ENCODE measurements around the gene TACO1. TPM values are rescaled to one million over a fixed set of nuclear protein-coding genes. Genes with fewer than 3 reads are reported as not detected.

TACO1 gene
- 10 to 100 TPM; 24.1 to 48.8 (median 32.5) TPM for polyA plus RNA-seq
- long read RNA-seq, donor 1: 0 reads
- long read RNA-seq, donor 2, partial matches to known transcripts: 0 of 4 reads
- long read RNA-seq, donor 2, other reads (novel, unspliced or antisense): 0 of 4 reads
- long read RNA-seq, donor 3, partial matches to known transcripts: 0 of 1 reads
- long read RNA-seq, donor 3, other reads (novel, unspliced or antisense): 0 of 1 reads
- long read RNA-seq, donor 4: 0 reads
- long read RNA-seq, donor 5, partial matches to known transcripts: 0 of 1 reads
- long read RNA-seq, donor 5, other reads (novel, unspliced or antisense): 0 of 1 reads
- long read RNA-seq, donor 6, partial matches to known transcripts: 0 of 2 reads
- long read RNA-seq, donor 6, other reads (novel, unspliced or antisense): 0 of 2 reads
- long read RNA-seq, donor 7, transcript TACO1-201 (5 exons, 1,469 nt): major isoform, 12 of 12 reads
- long read RNA-seq, donor 7, partial matches to known transcripts: 0 of 12 reads
- long read RNA-seq, donor 7, other reads (novel, unspliced or antisense): 0 of 12 reads
- long read RNA-seq, donor 8, partial matches to known transcripts: 0 of 2 reads
- long read RNA-seq, donor 8, other reads (novel, unspliced or antisense): 0 of 2 reads
- long read RNA-seq, donor 9: 0 reads
- long read RNA-seq, donor 10, transcript TACO1-201 (5 exons, 1,469 nt): major isoform, 9 of 9 reads
- long read RNA-seq, donor 10, partial matches to known transcripts: 0 of 9 reads
- long read RNA-seq, donor 10, other reads (novel, unspliced or antisense): 0 of 9 reads

DNA sequence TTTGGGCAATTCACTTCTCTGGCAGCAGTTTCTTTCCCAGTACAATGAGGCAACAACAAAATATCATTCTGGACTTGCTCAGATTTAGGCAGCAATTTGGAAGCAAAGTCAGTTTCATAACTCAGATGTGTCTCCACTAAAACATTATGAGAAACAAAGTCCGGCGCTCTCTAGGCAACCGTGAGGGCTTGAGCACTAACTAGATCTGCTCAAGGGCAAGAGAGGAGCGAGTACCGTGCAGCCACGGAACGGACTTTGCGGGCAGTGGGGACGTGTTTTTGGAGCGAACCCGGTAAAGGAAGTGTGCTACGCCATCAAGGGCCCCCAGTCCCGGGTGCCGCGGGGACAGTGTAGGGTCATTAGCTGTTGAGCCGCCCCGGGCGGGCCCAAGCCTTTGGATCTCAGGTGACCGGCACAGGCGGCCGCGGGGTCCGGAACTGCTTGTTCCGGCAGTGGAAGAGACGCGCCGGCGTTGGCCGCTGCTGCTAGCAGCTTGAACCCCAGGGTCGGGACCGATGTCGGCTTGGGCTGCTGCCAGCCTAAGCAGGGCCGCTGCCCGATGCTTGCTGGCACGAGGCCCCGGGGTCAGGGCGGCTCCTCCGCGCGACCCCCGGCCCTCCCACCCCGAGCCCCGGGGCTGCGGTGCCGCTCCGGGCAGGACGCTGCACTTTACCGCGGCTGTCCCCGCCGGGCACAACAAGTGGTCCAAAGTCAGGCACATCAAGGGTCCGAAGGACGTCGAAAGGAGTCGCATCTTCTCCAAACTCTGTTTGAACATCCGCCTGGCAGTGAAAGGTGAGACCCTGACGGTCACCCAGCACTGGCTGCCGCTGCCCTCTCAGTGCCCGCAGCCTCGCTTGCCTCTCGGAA lies at the start of gene TACO1:
Gene TACO1 (plus strand): TSS at position 327 of the 870 bp plus-strand sequence. CDS start 189 bp downstream, at position 516.
- Histone ChIP-seq H3K4me3 (ENCODE audit: low read depth in 1 of 3, low read length in 3 of 3) (peak within 1 kb of the TSS; percentile 76 to 99 (median 95)), H3K4me1 (ENCODE audit: control insufficient read depth in 3 of 3, insufficient read depth in 2 of 3, low read depth in 1 of 3, low read length in 2 of 3) (peaks cover 0 to 13% (median 4%) of the 10 kb centered on the region in 3 donors), H3K36me3 (ENCODE audit: control insufficient read depth in 3 of 3, insufficient read depth in 2 of 3, low read depth in 1 of 3, low read length in 3 of 3) (peaks cover 1 to 23% (median 9%) of the 10 kb centered on the region in 3 donors), H3K27me3 (ENCODE audit: control insufficient read depth in 3 of 3, insufficient read depth in 3 of 3, low read length in 3 of 3) (no peaks in the 10 kb centered on the region), H3K9me3 (ENCODE audit: control insufficient read depth in 2 of 2, insufficient read depth in 1 of 2, low read depth in 1 of 2, low read length in 1 of 2) (no peaks in the 10 kb centered on the region), H3K27ac (ENCODE audit: low read depth in 1 of 3, low read length in 2 of 3) (peak within 1 kb of the TSS; percentile 67 to 93 (median 70))
- peak; percentile 84 to 90 for DNase-seq
- 1% methylated on average over 52 to 61 of the region's 61 CpGs for WGBS, 3 donors
- FAIRE-seq: no peak

DNA sequence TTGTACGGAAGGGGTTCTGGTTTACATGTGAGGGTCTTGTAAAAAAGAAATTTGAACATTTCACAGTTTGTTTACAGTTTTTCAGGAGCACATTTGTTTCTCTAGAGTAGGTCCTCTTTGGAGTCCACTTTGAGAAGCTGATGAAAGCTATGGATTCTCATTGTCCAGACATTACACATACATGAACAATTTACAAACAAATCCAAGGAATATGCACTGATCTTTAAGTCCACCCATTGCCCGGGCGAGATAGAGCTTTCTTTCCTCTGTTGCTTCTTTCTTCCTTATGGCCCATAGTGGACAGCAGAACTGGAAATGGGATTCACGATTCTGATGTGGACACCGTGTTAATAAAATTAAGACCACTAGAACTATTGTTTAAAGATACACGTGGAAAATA lies 48.5 kb upstream of the TACO1 start:
- H3K4me1 ChIP-seq (ENCODE audit: control insufficient read depth in 3 of 3, insufficient read depth in 2 of 3, low read depth in 1 of 3, low read length in 2 of 3): peaks cover 0 to 9% (median 5%) of the 10 kb centered on the region in 3 donors
- peaks cover 0 to 9% (median 2%) of the 10 kb centered on the region in 3 donors for H3K36me3 ChIP-seq (ENCODE audit: control insufficient read depth in 3 of 3, insufficient read depth in 2 of 3, low read depth in 1 of 3, low read length in 3 of 3)
- H3K27me3 ChIP-seq (ENCODE audit: control insufficient read depth in 3 of 3, insufficient read depth in 3 of 3, low read length in 3 of 3): no peaks in the 10 kb centered on the region
- FAIRE-seq (no peak), DNase-seq (no peak)
- H3K27ac ChIP-seq (ENCODE audit: low read depth in 1 of 3, low read length in 2 of 3): no peak overlapping the region
- WGBS, 3 donors: 25 to 41% (median 33%) methylated on average over 6 of the region's 6 CpGs
- peak overlapping the region in 2 of 3 donors; percentile 78 to 89 for H3K4me3 ChIP-seq (ENCODE audit: low read depth in 1 of 3, low read length in 3 of 3)
- H3K9me3 ChIP-seq (ENCODE audit: control insufficient read depth in 2 of 2, insufficient read depth in 1 of 2, low read depth in 1 of 2, low read length in 1 of 2): peaks cover 0 to 1% of the 10 kb centered on the region in 2 donors

DNA sequence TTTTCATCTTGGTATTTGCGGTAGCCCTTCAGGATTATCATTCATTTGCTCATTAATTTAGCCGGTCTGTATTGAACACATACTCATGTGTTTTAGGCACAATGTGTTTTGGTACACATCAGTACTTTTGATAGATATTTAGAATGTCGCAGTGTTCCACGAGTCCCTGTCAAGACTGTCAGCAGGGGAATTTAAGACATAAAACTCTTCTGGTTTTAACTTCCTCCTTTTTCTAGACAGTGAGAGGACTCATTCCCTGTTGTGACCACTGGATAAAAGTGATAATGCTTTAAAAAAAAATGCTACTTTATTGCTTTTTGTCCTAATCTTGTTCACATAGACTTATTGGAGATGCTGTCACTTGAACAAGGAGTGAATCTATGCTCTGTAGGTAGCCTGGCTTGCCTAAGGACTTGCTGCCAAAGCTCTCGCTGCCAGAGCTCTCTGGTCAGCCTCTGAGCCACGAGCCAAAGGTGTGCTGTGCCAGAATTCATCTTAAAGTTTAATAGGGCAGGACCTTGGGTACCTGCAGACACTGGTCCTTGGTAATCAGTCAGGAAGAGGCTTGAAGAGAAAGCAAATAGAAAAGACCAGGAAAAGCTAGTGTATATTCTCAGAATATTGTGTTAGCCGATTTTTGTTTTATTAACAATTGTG lies 45.1 kb upstream of the TACO1 start:
- Histone ChIP-seq H3K9me3 (ENCODE audit: control insufficient read depth in 2 of 2, insufficient read depth in 1 of 2, low read depth in 1 of 2, low read length in 1 of 2) (peaks cover 0 to 2% of the 10 kb centered on the region in 2 donors), H3K4me1 (ENCODE audit: control insufficient read depth in 3 of 3, insufficient read depth in 2 of 3, low read depth in 1 of 3, low read length in 2 of 3) (peaks cover 0 to 5% (median 5%) of the 10 kb centered on the region in 3 donors), H3K27me3 (ENCODE audit: control insufficient read depth in 3 of 3, insufficient read depth in 3 of 3, low read length in 3 of 3) (no peaks in the 10 kb centered on the region), H3K27ac (ENCODE audit: low read depth in 1 of 3, low read length in 2 of 3) (no peak overlapping the region), H3K36me3 (ENCODE audit: control insufficient read depth in 3 of 3, insufficient read depth in 2 of 3, low read depth in 1 of 3, low read length in 3 of 3) (peaks cover 0 to 12% (median 2%) of the 10 kb centered on the region in 3 donors), H3K4me3 (ENCODE audit: low read depth in 1 of 3, low read length in 3 of 3) (no peak overlapping the region)
- WGBS, 3 donors: 78 to 79% (median 78%) methylated on average over 7 of the region's 7 CpGs
- FAIRE-seq: no peak
- DNase-seq: no peak

DNA sequence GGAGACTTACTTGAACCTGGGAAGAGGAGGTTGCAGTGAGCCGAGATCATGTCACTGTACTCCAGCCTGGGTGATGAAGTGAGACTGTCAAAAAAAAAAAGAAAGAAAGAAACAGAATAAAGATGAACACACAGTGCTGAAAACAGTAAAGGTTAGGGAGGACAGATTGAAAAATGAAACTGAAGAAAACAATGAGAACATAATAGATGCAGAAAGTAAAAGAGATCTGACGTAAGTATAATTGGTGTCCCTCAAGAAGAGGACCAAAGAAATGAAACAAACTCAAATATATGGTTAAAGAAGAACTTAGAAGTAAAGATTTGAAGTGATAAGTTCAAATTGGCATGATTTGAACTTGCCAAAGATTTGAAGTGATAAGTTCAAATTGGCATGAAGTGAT lies 43.3 kb upstream of the TACO1 start:
- Histone ChIP-seq H3K4me3 (ENCODE audit: low read depth in 1 of 3, low read length in 3 of 3) (no peak overlapping the region), H3K36me3 (ENCODE audit: control insufficient read depth in 3 of 3, insufficient read depth in 2 of 3, low read depth in 1 of 3, low read length in 3 of 3) (peaks cover 0 to 12% (median 2%) of the 10 kb centered on the region in 3 donors), H3K9me3 (ENCODE audit: control insufficient read depth in 2 of 2, insufficient read depth in 1 of 2, low read depth in 1 of 2, low read length in 1 of 2) (peaks cover 0 to 2% of the 10 kb centered on the region in 2 donors), H3K27ac (ENCODE audit: low read depth in 1 of 3, low read length in 2 of 3) (no peak overlapping the region), H3K27me3 (ENCODE audit: control insufficient read depth in 3 of 3, insufficient read depth in 3 of 3, low read length in 3 of 3) (no peaks in the 10 kb centered on the region), H3K4me1 (ENCODE audit: control insufficient read depth in 3 of 3, insufficient read depth in 2 of 3, low read depth in 1 of 3, low read length in 2 of 3) (peaks cover 0 to 5% (median 4%) of the 10 kb centered on the region in 3 donors)
- no peak for DNase-seq
- WGBS, 3 donors: 95 to 96% (median 95%) methylated on average over 2 of the region's 2 CpGs
- FAIRE-seq: no peak

DNA sequence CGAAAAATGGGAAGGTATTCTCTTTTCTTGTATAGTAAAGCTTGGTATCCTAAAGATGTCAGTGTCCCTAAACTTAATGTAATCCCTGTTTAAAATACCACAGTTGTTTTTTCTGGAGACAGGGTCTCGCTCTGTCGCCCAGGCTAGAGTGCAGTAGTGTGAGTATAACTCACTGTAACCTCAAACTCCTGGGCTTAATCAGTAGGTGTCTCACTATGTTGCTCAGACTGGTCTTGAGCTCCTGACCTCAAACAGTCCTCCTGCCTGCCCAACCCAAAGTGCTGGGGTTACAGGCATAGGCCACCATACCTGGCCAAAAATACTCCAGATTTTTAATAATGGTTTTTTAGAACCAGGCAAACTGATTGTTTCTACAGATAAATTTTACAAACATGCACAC lies 42.3 kb upstream of the TACO1 start:
- WGBS, 3 donors: 80 to 93% (median 92%) methylated on average over 3 of the region's 3 CpGs
- DNase-seq (no peak), FAIRE-seq (no peak)
- H3K36me3 ChIP-seq (ENCODE audit: control insufficient read depth in 3 of 3, insufficient read depth in 2 of 3, low read depth in 1 of 3, low read length in 3 of 3): peaks cover 0 to 12% (median 2%) of the 10 kb centered on the region in 3 donors
- H3K4me1 ChIP-seq (ENCODE audit: control insufficient read depth in 3 of 3, insufficient read depth in 2 of 3, low read depth in 1 of 3, low read length in 2 of 3): peaks cover 0 to 5% (median 0%) of the 10 kb centered on the region in 3 donors
- no peak overlapping the region for H3K27ac ChIP-seq (ENCODE audit: low read depth in 1 of 3, low read length in 2 of 3)
- no peaks in the 10 kb centered on the region for H3K27me3 ChIP-seq (ENCODE audit: control insufficient read depth in 3 of 3, insufficient read depth in 3 of 3, low read length in 3 of 3)
- peaks cover 0 to 2% of the 10 kb centered on the region in 2 donors for H3K9me3 ChIP-seq (ENCODE audit: control insufficient read depth in 2 of 2, insufficient read depth in 1 of 2, low read depth in 1 of 2, low read length in 1 of 2)
- H3K4me3 ChIP-seq (ENCODE audit: low read depth in 1 of 3, low read length in 3 of 3): no peak overlapping the region

DNA sequence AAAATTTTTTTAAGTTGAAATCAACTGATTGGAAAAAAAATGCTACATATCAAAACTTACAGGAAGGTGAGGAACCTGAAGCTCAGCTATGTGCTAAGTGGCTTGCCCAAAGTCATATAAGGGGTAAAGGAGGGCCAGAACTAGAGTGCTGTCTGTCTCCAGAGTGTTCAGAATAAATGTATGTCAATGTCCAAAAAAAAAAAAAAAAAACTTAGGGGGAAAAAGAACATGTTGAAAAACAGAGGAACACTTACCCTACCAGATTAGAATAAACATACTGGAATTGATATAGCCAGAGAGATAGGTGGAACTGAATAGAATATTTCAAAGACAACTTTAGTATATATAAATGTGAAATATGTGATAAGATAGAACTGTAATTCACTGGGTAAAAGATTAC lies 38.9 kb upstream of the TACO1 start:
- H3K4me3 ChIP-seq (ENCODE audit: low read depth in 1 of 3, low read length in 3 of 3): no peak overlapping the region
- no peak for DNase-seq
- peaks cover 0 to 2% of the 10 kb centered on the region in 2 donors for H3K9me3 ChIP-seq (ENCODE audit: control insufficient read depth in 2 of 2, insufficient read depth in 1 of 2, low read depth in 1 of 2, low read length in 1 of 2)
- H3K27me3 ChIP-seq (ENCODE audit: control insufficient read depth in 3 of 3, insufficient read depth in 3 of 3, low read length in 3 of 3): no peaks in the 10 kb centered on the region
- peaks cover 0 to 14% (median 0%) of the 10 kb centered on the region in 3 donors for H3K36me3 ChIP-seq (ENCODE audit: control insufficient read depth in 3 of 3, insufficient read depth in 2 of 3, low read depth in 1 of 3, low read length in 3 of 3)
- no peaks in the 10 kb centered on the region for H3K4me1 ChIP-seq (ENCODE audit: control insufficient read depth in 3 of 3, insufficient read depth in 2 of 3, low read depth in 1 of 3, low read length in 2 of 3)
- H3K27ac ChIP-seq (ENCODE audit: low read depth in 1 of 3, low read length in 2 of 3): no peak overlapping the region
- no peak for FAIRE-seq

DNA sequence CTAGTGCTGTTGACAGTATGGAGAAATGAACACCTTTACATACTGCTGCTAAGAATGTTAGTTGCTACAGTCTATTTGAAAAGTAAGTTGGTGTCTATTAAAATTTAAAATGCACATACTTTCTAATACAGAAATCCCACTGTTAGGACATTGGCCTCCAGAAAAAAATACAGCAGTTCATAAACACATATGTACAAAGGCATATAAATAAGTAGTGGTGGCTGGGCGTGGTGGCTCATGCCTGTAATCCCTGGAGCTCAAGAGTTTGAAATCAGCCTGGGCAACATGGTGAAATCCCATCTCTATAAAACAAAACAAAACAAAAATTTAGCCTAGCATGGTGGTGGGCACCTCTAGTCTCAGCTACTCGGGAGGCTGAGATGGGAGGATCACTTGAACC lies 37.4 kb upstream of the TACO1 start:
- H3K4me1 ChIP-seq (ENCODE audit: control insufficient read depth in 3 of 3, insufficient read depth in 2 of 3, low read depth in 1 of 3, low read length in 2 of 3): no peaks in the 10 kb centered on the region
- no peak for DNase-seq
- H3K36me3 ChIP-seq (ENCODE audit: control insufficient read depth in 3 of 3, insufficient read depth in 2 of 3, low read depth in 1 of 3, low read length in 3 of 3): peaks cover 0 to 14% (median 0%) of the 10 kb centered on the region in 3 donors
- no peak overlapping the region for H3K27ac ChIP-seq (ENCODE audit: low read depth in 1 of 3, low read length in 2 of 3)
- H3K27me3 ChIP-seq (ENCODE audit: control insufficient read depth in 3 of 3, insufficient read depth in 3 of 3, low read length in 3 of 3): no peaks in the 10 kb centered on the region
- H3K4me3 ChIP-seq (ENCODE audit: low read depth in 1 of 3, low read length in 3 of 3): no peak overlapping the region
- WGBS, 3 donors: 94 to 98% (median 97%) methylated on average over 2 of the region's 2 CpGs
- FAIRE-seq: no peak
- H3K9me3 ChIP-seq (ENCODE audit: control insufficient read depth in 2 of 2, insufficient read depth in 1 of 2, low read depth in 1 of 2, low read length in 1 of 2): no peaks in the 10 kb centered on the region

All from small intestine (tissue), 16 donors.